HEK293 (cell line): Measurements from ENCODE around the gene SP4.

ENCODE experiments used
- CTCF ChIA-PET: fragments of 350-600 bp; formaldehyde crosslinking; extraction: SDS; loops from one replicate; lab custom pipeline; 2021; ENCODE audit warnings: antibody characterized with exemption; lab: Yijun Ruan, JAX
- POLR2A ChIA-PET: fragments of 300-600 bp; formaldehyde crosslinking; extraction: SDS; loops from one replicate; lab custom pipeline; 2020; ENCODE audit warnings: antibody characterized with exemption, inconsistent platforms; lab: Yijun Ruan, JAX
- H3K27ac ChIP-seq: fragments of 200-500 bp; sonication (Bioruptor generic); 2 replicates; pipeline ENCODE4 v1.5.1; 2014; ENCODE audit warnings: low read depth, low read length, control low read depth, inconsistent platforms; ENCODE audit errors: extremely low read depth
- H3K36me3 ChIP-seq, 2 experiments: fragments of 200-500 bp in 1 of 2; sonication (Bioruptor generic) in 1 of 2; 1 replicate in 1 of 2; 2 replicates in 1 of 2; pipeline ENCODE4 v1.5.1; 2014 to 2017; ENCODE audit warnings: inconsistent platforms in 2 of 2, low read length in 2 of 2; ENCODE audit not compliant: control insufficient read depth in 2 of 2, insufficient read depth in 1 of 2
- H3K4me1 ChIP-seq: fragments of 200-500 bp; sonication (Bioruptor generic); 2 replicates; pipeline ENCODE4 v1.5.1; 2014; ENCODE audit warnings: mild to moderate bottlenecking, low read length, inconsistent platforms; ENCODE audit not compliant: control insufficient read depth, insufficient read depth
- H3K4me3 ChIP-seq: 2 replicates; pipeline ENCODE4 v1.5.1; 2011; ENCODE audit warnings: low read depth, mild to moderate bottlenecking, control low read depth, low read length, moderate library complexity
- H3K9me3 ChIP-seq: fragments of 200-500 bp; sonication (Bioruptor generic); 2 replicates; pipeline ENCODE4 v1.5.1; 2014; ENCODE audit warnings: low read depth, low read length, inconsistent platforms; ENCODE audit not compliant: control insufficient read depth, insufficient read depth
- GLIS2 ChIP-seq: fragments of 450-650 bp; formaldehyde crosslinking; IDR thresholded peaks from 2 replicates; pipeline ENCODE4 v1.5.1; 2016; ENCODE audit warnings: missing biosample characterization, missing genetic modification characterization
- HOXC10 ChIP-seq: sonication (generic); formaldehyde crosslinking; IDR thresholded peaks from 2 replicates; pipeline ENCODE4 v1.8.1; 2023; ENCODE audit warnings: mild to moderate bottlenecking, missing genetic modification reagents
- KLF1 ChIP-seq: fragments of 450-650 bp; formaldehyde crosslinking; IDR thresholded peaks from 2 replicates; pipeline ENCODE4 v1.5.1; 2016; ENCODE audit warnings: missing biosample characterization, missing genetic modification characterization
- ZBTB48 ChIP-seq: fragments of 450-650 bp; formaldehyde crosslinking; IDR thresholded peaks from 2 replicates; pipeline ENCODE4 v1.5.1; 2016; ENCODE audit warnings: missing biosample characterization, missing genetic modification characterization
- ZBTB6 ChIP-seq: fragments of 450-650 bp; formaldehyde crosslinking; IDR thresholded peaks from 2 replicates; pipeline ENCODE4 v1.5.1; 2017; ENCODE audit warnings: missing biosample characterization, missing genetic modification characterization
- ZFP3 ChIP-seq: fragments of 450-650 bp; formaldehyde crosslinking; IDR thresholded peaks from 2 replicates; pipeline ENCODE4 v1.5.1; 2016; ENCODE audit warnings: low read depth, missing biosample characterization, missing genetic modification characterization
- ZFP37 ChIP-seq: fragments of 450-650 bp; formaldehyde crosslinking; IDR thresholded peaks from 2 replicates; pipeline ENCODE4 v1.5.1; 2016; ENCODE audit warnings: missing biosample characterization, missing genetic modification characterization
- ZFP41 ChIP-seq: fragments of 450-650 bp; formaldehyde crosslinking; IDR thresholded peaks from 2 replicates; pipeline ENCODE4 v1.5.1; 2016; ENCODE audit warnings: missing biosample characterization, missing genetic modification characterization, borderline replicate concordance
- ZNF10 ChIP-seq: fragments of 450-650 bp; formaldehyde crosslinking; IDR thresholded peaks from 2 replicates; pipeline ENCODE4 v1.5.1; 2017; ENCODE audit warnings: missing biosample characterization, missing genetic modification characterization
- ZNF121 ChIP-seq: fragments of 450-650 bp; formaldehyde crosslinking; IDR thresholded peaks from 2 replicates; pipeline ENCODE4 v1.5.1; 2016; ENCODE audit warnings: missing biosample characterization, missing genetic modification characterization
- ZNF18 ChIP-seq: fragments of 450-650 bp; formaldehyde crosslinking; IDR thresholded peaks from 2 replicates; pipeline ENCODE4 v1.5.1; 2016; ENCODE audit warnings: missing biosample characterization, missing genetic modification characterization
- ZNF335 ChIP-seq: fragments of 450-650 bp; formaldehyde crosslinking; conservative IDR thresholded peaks from 2 replicates; pipeline ENCODE4 v1.5.1; 2016; ENCODE audit warnings: missing biosample characterization, missing genetic modification characterization
- ZNF596 ChIP-seq: fragments of 450-650 bp; IDR thresholded peaks from 2 replicates; pipeline ENCODE4 v1.5.0; 2018; ENCODE audit warnings: missing biosample characterization, mild to moderate bottlenecking, missing genetic modification characterization, moderate library complexity
- ZNF610 ChIP-seq: fragments of 450-650 bp; formaldehyde crosslinking; IDR thresholded peaks from 2 replicates; pipeline ENCODE4 v1.5.1; 2016; ENCODE audit warnings: missing biosample characterization, missing genetic modification characterization, borderline replicate concordance
- ZNF623 ChIP-seq: fragments of 450-650 bp; formaldehyde crosslinking; IDR thresholded peaks from 2 replicates; pipeline ENCODE4 v1.5.1; 2016; ENCODE audit warnings: missing biosample characterization, missing genetic modification characterization
- ZNF670 ChIP-seq: fragments of 450-650 bp; formaldehyde crosslinking; IDR thresholded peaks from 2 replicates; pipeline ENCODE4 v1.5.1; 2016; ENCODE audit warnings: missing biosample characterization, missing genetic modification characterization, low read depth
- ZNF677 ChIP-seq: fragments of 450-650 bp; IDR thresholded peaks from 2 replicates; pipeline ENCODE4 v1.5.0; 2018; ENCODE audit warnings: missing biosample characterization, mild to moderate bottlenecking, missing genetic modification characterization, moderate library complexity
- ZSCAN16 ChIP-seq: fragments of 450-650 bp; formaldehyde crosslinking; IDR thresholded peaks from 2 replicates; pipeline ENCODE4 v1.5.1; 2016; ENCODE audit warnings: missing biosample characterization, missing genetic modification characterization
- ZSCAN23 ChIP-seq: fragments of 450-650 bp; formaldehyde crosslinking; IDR thresholded peaks from 2 replicates; pipeline ENCODE4 v1.5.1; 2016; ENCODE audit warnings: missing biosample characterization, missing genetic modification characterization
- TF ChIP-seq, protein P1 (sequence below): fragments of 450-650 bp; formaldehyde crosslinking; IDR thresholded peaks from 2 replicates; pipeline ENCODE4 v1.5.1; 2016; ENCODE audit warnings: missing biosample characterization, missing genetic modification characterization

Gene SP4

DNA sequence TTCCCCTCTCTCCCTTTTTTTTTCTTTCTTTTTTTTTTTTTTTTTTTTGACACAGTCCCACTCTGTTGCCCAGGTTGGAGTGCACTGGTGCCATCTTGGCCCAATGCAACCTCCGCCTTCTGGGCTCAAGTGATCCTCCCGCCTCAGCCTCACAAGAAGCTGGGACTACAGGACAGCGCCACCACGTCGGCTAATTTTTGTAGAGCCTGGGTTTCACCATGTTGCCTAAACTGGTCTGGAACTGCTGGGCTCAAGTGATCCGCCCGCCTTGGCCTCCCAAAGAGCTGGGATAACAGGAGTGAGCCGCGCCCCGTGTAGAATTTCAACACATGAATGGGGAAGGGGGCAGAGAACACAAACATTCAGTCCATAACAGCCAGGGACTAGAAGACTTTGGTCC, 2.6 kb upstream of the SP4 start:
- CTCF ChIA-PET: no interaction called here
- H3K9me3 ChIP-seq: no peaks in the 10 kb centered on the region
- TF ChIP-seq ZNF623: no peak
- no peak for TF ChIP-seq ZNF121 (tag by site-specific recombination)
- TF ChIP-seq ZNF670: no peak
- no peak for TF ChIP-seq ZSCAN16 (tag by site-specific recombination)
- TF ChIP-seq ZNF677: no peak
- no peak for TF ChIP-seq ZBTB48 (tag by site-specific recombination)
- TF ChIP-seq KLF1: no peak
- TF ChIP-seq ZNF596 (tag by site-specific recombination): no peak
- no peak overlapping the region for H3K4me3 ChIP-seq
- H3K4me1 ChIP-seq: no peaks in the 10 kb centered on the region
- no peak overlapping the region for H3K27ac ChIP-seq
- POLR2A ChIA-PET: no interaction called here
- peaks cover 0 to 6% of the 10 kb centered on the region in 2 experiments; a peak in 1 of 3 replicates for H3K36me3 ChIP-seq

DNA sequence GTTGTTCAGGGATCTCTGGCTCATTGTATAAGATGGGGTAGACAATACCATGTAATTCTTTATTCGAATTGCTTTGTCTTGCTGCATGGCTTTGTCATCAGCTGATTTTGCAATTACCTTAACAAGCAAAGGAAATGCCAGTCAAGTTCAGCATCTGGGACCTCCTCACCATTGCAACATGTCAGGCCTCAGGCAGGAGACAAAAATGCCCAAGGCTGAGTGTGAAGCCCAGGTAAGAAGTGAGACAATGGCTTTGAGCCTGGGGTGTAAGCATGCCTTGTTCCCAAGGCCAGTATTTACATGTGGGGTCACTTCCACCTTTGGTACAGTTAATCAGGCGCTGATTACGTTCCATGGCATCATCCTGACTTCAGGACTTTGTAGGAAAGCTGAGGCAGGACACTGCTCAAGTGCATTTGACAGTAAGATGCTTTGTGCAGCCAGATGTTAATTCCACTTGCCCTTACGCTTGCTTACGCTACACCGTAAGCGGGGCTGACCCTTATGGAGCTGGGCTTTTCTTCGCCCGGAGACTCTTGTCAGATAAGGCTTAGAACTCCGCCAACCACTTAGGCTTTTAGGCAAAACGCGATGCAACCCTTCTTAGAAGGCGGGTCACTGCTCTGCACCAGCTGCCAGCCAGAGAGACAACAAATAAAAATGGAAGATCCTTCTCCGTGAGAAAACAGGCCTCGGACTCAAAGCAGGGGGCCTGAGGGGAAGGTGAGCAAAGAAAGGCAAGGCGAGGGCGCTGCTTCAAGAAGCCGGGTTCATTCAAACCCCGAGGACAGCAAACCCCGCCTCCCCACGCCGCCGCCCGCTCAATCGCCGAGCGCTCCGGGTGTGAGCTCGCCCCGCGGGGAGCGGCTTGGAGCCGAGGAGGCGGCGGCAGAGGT, 1.3 kb upstream of the SP4 start:
- Histone ChIP-seq H3K4me1 (no peaks in the 10 kb centered on the region), H3K9me3 (no peaks in the 10 kb centered on the region), H3K36me3 (peaks cover 0 to 7% of the 10 kb centered on the region in 2 experiments; a peak in 1 of 3 replicates), H3K4me3 (peak overlapping the region; percentile 46), H3K27ac (peak overlapping the region; percentile 4; the same call in 1 of the 2 replicates)
- CTCF ChIA-PET: interaction anchor here (0.6 to 1.3 kb wide), 6 partner anchors 9 to 341 kb away, joined by 3 to 6 read pairs (median 3); no protein-coding TSS in a partner anchor
- TF ChIP-seq ZNF610 (tag by site-specific recombination) (peak; percentile 79; the same call in 1 of the 2 replicates), HOXC10 (no peak), ZNF335 (tag by site-specific recombination) (peak; percentile 59), ZNF18 (tag by site-specific recombination) (peak; percentile 47; the same call in 1 of the 2 replicates), ZBTB6 (peak; percentile 98), ZNF10 (tag by site-specific recombination) (peak; percentile 33; the same call in 1 of the 2 replicates), ZSCAN16 (tag by site-specific recombination) (no peak)
- POLR2A ChIA-PET: interaction anchor here (0.6 to 1.3 kb wide), 11 partner anchors 13 to 513 kb away, joined by 3 to 6 read pairs (median 3); no protein-coding TSS in a partner anchor

DNA sequence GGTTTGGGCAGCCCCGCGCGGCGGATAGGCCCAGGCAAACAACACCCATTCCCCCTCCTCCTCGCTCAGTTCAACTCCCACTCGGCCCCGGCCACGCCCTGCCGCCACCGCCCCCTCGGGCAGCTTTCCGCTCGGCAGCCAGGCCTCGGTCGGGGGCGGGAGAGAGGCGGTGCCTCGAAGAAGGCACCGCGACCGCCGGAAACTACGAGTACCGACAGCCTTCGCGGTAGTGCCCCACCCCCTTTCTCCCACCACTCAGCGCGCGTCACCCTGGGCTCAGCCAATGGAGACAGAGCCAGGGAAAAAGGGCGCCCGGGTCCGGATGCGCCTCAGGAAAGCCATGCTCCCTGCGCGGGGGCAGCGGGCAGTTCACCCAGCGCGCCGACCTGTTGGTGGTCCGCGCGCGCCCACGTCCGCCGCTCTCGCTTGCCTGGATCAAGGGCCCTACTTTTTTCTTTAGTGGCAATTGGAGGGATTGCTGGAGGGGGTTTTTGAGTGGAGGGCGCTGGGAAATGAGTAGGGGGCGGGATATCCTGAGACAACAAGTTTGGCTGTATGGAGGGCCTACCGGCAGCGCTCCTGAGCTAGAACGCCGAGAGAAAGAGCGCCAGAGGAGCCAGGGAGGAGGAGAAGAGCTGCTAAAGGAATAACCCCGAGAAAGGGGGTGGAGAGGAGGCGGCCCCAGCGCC, 557 bp upstream of the SP4 start:
- Histone ChIP-seq H3K27ac (peak overlapping the region; percentile 93), H3K36me3 (peaks cover 0 to 7% of the 10 kb centered on the region in 2 experiments; a peak in 1 of 3 replicates), H3K4me3 (peak overlapping the region; percentile 79), H3K4me1 (no peaks in the 10 kb centered on the region), H3K9me3 (no peaks in the 10 kb centered on the region)
- ChIA-PET POLR2A (interaction anchor here (0.6 to 1.4 kb wide), 14 partner anchors 13 to 656 kb away, joined by 3 to 6 read pairs (median 4); no protein-coding TSS in a partner anchor), CTCF (interaction anchor here (0.6 to 1.3 kb wide), 5 partner anchors 9 to 923 kb away, joined by 3 to 6 read pairs (median 3); no protein-coding TSS in a partner anchor)
- TF ChIP-seq ZFP41 (tag by site-specific recombination): no peak
- TF ChIP-seq ZFP3 (tag by site-specific recombination): no peak
- peak; percentile 41; the same call in 1 of the 2 replicates for TF ChIP-seq ZFP37 (tag by site-specific recombination)
- peak; percentile 85 for TF ChIP-seq GLIS2 (tag by site-specific recombination)
- TF ChIP-seq, protein P1, sequence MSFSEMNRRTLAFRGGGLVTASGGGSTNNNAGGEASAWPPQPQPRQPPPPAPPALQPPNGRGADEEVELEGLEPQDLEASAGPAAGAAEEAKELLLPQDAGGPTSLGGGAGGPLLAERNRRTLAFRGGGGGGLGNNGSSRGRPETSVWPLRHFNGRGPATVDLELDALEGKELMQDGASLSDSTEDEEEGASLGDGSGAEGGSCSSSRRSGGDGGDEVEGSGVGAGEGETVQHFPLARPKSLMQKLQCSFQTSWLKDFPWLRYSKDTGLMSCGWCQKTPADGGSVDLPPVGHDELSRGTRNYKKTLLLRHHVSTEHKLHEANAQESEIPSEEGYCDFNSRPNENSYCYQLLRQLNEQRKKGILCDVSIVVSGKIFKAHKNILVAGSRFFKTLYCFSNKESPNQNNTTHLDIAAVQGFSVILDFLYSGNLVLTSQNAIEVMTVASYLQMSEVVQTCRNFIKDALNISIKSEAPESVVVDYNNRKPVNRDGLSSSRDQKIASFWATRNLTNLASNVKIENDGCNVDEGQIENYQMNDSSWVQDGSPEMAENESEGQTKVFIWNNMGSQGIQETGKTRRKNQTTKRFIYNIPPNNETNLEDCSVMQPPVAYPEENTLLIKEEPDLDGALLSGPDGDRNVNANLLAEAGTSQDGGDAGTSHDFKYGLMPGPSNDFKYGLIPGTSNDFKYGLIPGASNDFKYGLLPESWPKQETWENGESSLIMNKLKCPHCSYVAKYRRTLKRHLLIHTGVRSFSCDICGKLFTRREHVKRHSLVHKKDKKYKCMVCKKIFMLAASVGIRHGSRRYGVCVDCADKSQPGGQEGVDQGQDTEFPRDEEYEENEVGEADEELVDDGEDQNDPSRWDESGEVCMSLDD (tag by site-specific recombination): peak; percentile 54
- peak; percentile 85 for TF ChIP-seq KLF1
- no peak for TF ChIP-seq ZSCAN23 (tag by site-specific recombination)
